DMS114 treated with DMSO at 0.1 percent for 48 hours (cell line): ENCODE measurements around the gene LRRC37A.
"Not testable (repeated sequence)": the region's sequence is repeated elsewhere in the genome, so short reads cannot be mapped to it uniquely, and the experiment has no call there.

Source experiments
- DNase-seq: peaks from one replicate; lab custom pipeline; 2025; ENCODE audit not compliant: unreplicated experiment; lab: John Stamatoyannopoulos, UW

Gene LRRC37A

GRCh38 chr17:46286764-46287221 is 8.1 kb upstream of the LRRC37A start:
- peak; percentile 92 for DNase-seq

GRCh38 chr17:46287587-46287986 is 7.3 kb upstream of the LRRC37A start:
- DNase-seq = not testable (repeated sequence)

- not testable (repeated sequence) for DNase-seq
These were observed 3.9 kb upstream of the LRRC37A start for GRCh38 chr17:46290906-46291546.

GRCh38 chr17:46291618-46292017 is 3.3 kb upstream of the LRRC37A start:
- DNase-seq = not testable (repeated sequence)

- DNase-seq = not testable (repeated sequence)
These were observed 46.3 kb downstream of the LRRC37A start for GRCh38 chr17:46341220-46341619.

GRCh38 chr17:46342131-46342530 is 47.2 kb downstream of the LRRC37A start:
- not testable (repeated sequence) for DNase-seq

- DNase-seq = not testable (repeated sequence)
These were observed 53.4 kb downstream of the LRRC37A start for GRCh38 chr17:46348345-46348744.

GRCh38 chr17:46349060-46349459 is 54.1 kb downstream of the LRRC37A start:
- DNase-seq = not testable (repeated sequence)

- DNase-seq = not testable (repeated sequence)
These were observed 58.9 kb downstream of the LRRC37A start for GRCh38 chr17:46353856-46354255.

GRCh38 chr17:46361145-46361735 is 66.3 kb downstream of the LRRC37A start:
- not testable (repeated sequence) for DNase-seq

- DNase-seq = not testable (repeated sequence)
These were observed 66.8 kb downstream of the LRRC37A start, which contains the start of gene ARL17B for GRCh38 chr17:46361755-46362154. TSS of gene ARL17B (minus strand) at chr17:46361766. CDS start at chr17:46358397, 3,369 bp downstream.

GRCh38 chr17:46367520-46367919 is 72.6 kb downstream of the LRRC37A start:
- DNase-seq = not testable (repeated sequence)

GRCh38 chr17:46372236-46373229 is 77.6 kb downstream of the LRRC37A start:
- DNase-seq = not testable (repeated sequence)

- DNase-seq = not testable (repeated sequence)
These were observed 78.5 kb downstream of the LRRC37A start for GRCh38 chr17:46373418-46373817.

- not testable (repeated sequence) for DNase-seq
These were observed 88.2 kb downstream of the LRRC37A start for GRCh38 chr17:46383118-46383517.

- DNase-seq = not testable (repeated sequence)
These were observed 90.6 kb downstream of the LRRC37A start for GRCh38 chr17:46385491-46385890.
